Hair follicular keratinocyte (primary cell): ENCODE results near the gene PCDHA8. TPM values are rescaled to one million over a fixed set of nuclear protein-coding genes. Genes with fewer than 3 reads are reported as not detected.

Experiments used
- total RNA-seq: library from RNA; depleted of rRNA; stranded (reverse); fragments of >200 nt; gene quantifications from 2 replicates; pipeline ENCODE4 v1.2.3, GENCODE V29; 2015

PCDHA8 gene
- total RNA-seq, 1 donor from 2014 or later, result not detected

Other genes starting within 250 kb of the PCDHA8 start
- 0.08 and 0.76 TPM in 2 replicates for gene CD14, start 208.0 kb upstream of the PCDHA8 start, total RNA-seq
- gene TMCO6, start 201.7 kb upstream of the PCDHA8 start, total RNA-seq, result 27.4 and 28.1 TPM in 2 replicates
- gene NDUFA2, start 193.6 kb upstream of the PCDHA8 start, total RNA-seq, result 44.7 and 60.0 TPM in 2 replicates
- gene IK, start 193.4 kb upstream of the PCDHA8 start, total RNA-seq, result 63.2 and 93.5 TPM in 2 replicates
- gene WDR55, start 176.3 kb upstream of the PCDHA8 start, total RNA-seq, result 14.7 and 16.0 TPM in 2 replicates
- 0.78 and 1.6 TPM in 2 replicates for gene DND1, start 167.6 kb upstream of the PCDHA8 start, total RNA-seq
- gene HARS1, start 149.8 kb upstream of the PCDHA8 start, total RNA-seq, result 63.0 and 96.6 TPM in 2 replicates
- 26.0 and 27.2 TPM in 2 replicates for gene HARS2, start 149.7 kb upstream of the PCDHA8 start, total RNA-seq
- gene ZMAT2, start 140.7 kb upstream of the PCDHA8 start, total RNA-seq, result 29.0 and 31.2 TPM in 2 replicates
- gene PCDHA1, start 55.0 kb upstream of the PCDHA8 start, total RNA-seq, result not detected in 2 replicates
- not detected in 2 replicates for gene PCDHA2, start 46.3 kb upstream of the PCDHA8 start, total RNA-seq
- gene PCDHA3, start 40.1 kb upstream of the PCDHA8 start, total RNA-seq, result not detected in 2 replicates
- not detected in 2 replicates for gene PCDHA4, start 34.1 kb upstream of the PCDHA8 start, total RNA-seq
- gene PCDHA5, start 19.6 kb upstream of the PCDHA8 start, total RNA-seq, result not detected in 2 replicates
- gene PCDHA6, start 13.2 kb upstream of the PCDHA8 start, total RNA-seq, result 0.16 TPM in 1 of 2 replicates, not detected in the other
- not detected in 2 replicates for gene PCDHA7, start 6.9 kb upstream of the PCDHA8 start, total RNA-seq
- not detected in 2 replicates for gene PCDHA9, start 7.2 kb downstream of the PCDHA8 start, total RNA-seq
- not detected in 2 replicates for gene PCDHA10, start 14.7 kb downstream of the PCDHA8 start, total RNA-seq
- under 0.01 TPM in 1 of 2 replicates, not detected in the other for gene PCDHA11, start 27.8 kb downstream of the PCDHA8 start, total RNA-seq
- not detected in 2 replicates for gene PCDHA12, start 34.1 kb downstream of the PCDHA8 start, total RNA-seq
- gene PCDHA13, start 40.9 kb downstream of the PCDHA8 start, total RNA-seq, result not detected in 2 replicates
- 0.16 and 0.61 TPM in 2 replicates for gene PCDHAC1, start 85.1 kb downstream of the PCDHA8 start, total RNA-seq
- gene PCDHAC2, start 125.3 kb downstream of the PCDHA8 start, total RNA-seq, result 1.1 and 1.3 TPM in 2 replicates
- not detected in 2 replicates for gene PCDHB1, start 210.2 kb downstream of the PCDHA8 start, total RNA-seq